ENCODE data around the gene AP1S2.
A peak's percentile ranks its signal among the peaks of the same experiment; 100 is the strongest.

The AP1S2 gene

GRCh38 chrX:15854712-15855567 is at the start of gene AP1S2:
AP1S2 (minus strand) TSS chrX:15854813; CDS start chrX:15852524, 2,289 bp downstream.
- Histone ChIP-seq H3K4me3 (peak within 1 kb of the TSS; percentile 80), H3K27ac (peak within 1 kb of the TSS; percentile 82 to 91)
- TF ChIP-seq CTCF (IDR thresholded peaks at IDR 0.05), result no peak
- peak; percentile 97 for DNase-seq (ENCODE audit: low spot score)

- Histone ChIP-seq H3K4me3 (no peak overlapping the region), H3K27ac (no peak overlapping the region)
- DNase-seq (ENCODE audit: low spot score), result no peak
- TF ChIP-seq CTCF (IDR thresholded peaks at IDR 0.05), result no peak
Measured at GRCh38 chrX:15903186-15903681, 48.6 kb upstream of the AP1S2 start.

GRCh38 chrX:15895334-15895733 is 40.7 kb upstream of the AP1S2 start:
- TF ChIP-seq CTCF (IDR thresholded peaks at IDR 0.05), result no peak
- no peak overlapping the region for H3K4me3 ChIP-seq
- H3K27ac ChIP-seq, result no peak overlapping the region

GRCh38 chrX:15894724-15895123 is 40.1 kb upstream of the AP1S2 start:
- Histone ChIP-seq H3K4me3 (no peak overlapping the region), H3K27ac (no peak overlapping the region)
- no peak for DNase-seq (ENCODE audit: low spot score)
- TF ChIP-seq CTCF (IDR thresholded peaks at IDR 0.05), result no peak

More at GRCh38 chrX:15895334-15895733, 40.7 kb upstream of the AP1S2 start:
- no peak for DNase-seq (ENCODE audit: low spot score)

- no peak for DNase-seq (ENCODE audit: low spot score)
- H3K27ac ChIP-seq, result no peak overlapping the region
- TF ChIP-seq CTCF (IDR thresholded peaks at IDR 0.05), result no peak
- H3K4me3 ChIP-seq, result no peak overlapping the region
Measured at GRCh38 chrX:15890463-15890862, 35.9 kb upstream of the AP1S2 start.

- TF ChIP-seq CTCF (IDR thresholded peaks at IDR 0.05), result no peak
- H3K27ac ChIP-seq, result no peak overlapping the region
- no peak overlapping the region for H3K4me3 ChIP-seq
- no peak for DNase-seq (ENCODE audit: low spot score)
Measured at GRCh38 chrX:15888062-15888461, 33.4 kb upstream of the AP1S2 start.

- H3K27ac ChIP-seq, result no peak overlapping the region
- H3K4me3 ChIP-seq, result no peak overlapping the region
- DNase-seq (ENCODE audit: low spot score), result no peak
- no peak for TF ChIP-seq CTCF (IDR thresholded peaks at IDR 0.05)
Measured at GRCh38 chrX:15883540-15883863, 28.9 kb upstream of the AP1S2 start.
